Heart left ventricle (tissue), 13 donors: ENCODE measurements around the gene CATSPERD.

Experiments used
- POLR2A ChIP-seq, 2 donors: fragments of 450-650 bp; IDR thresholded peaks; one replicate each; pipeline ENCODE4 v1.6.1; 2017; ENCODE audit warnings: antibody characterized with exemption in 2 of 2, mild to moderate bottlenecking in 2 of 2, moderate library complexity in 2 of 2
- TF ChIP-seq, protein P1 (sequence below), 12 donors: fragments of 200-600 bp; sonication (generic) in 4 of 12; IDR thresholded peaks; one replicate each; pipeline versions ENCODE4 v1.5.0 to v1.8.0; 2018 to 2022; ENCODE audit warnings: antibody characterized with exemption in 12 of 12, mild to moderate bottlenecking in 5 of 12
- donor health status: ischemic (EF 13 %, LVEDD 7.1; RV severe dilation, severe dysfunction).
- donor health status: DM: no; HTN: yes; CAD: no.
- donor health status: DM: no; HTN: no; CAD: no.
- donor health status: ischemic (EF 25% LVEDD 6.9; RV normal size, moderate dysfunction).
- donor health status: ischemic (EF 25% LVEDD 5.7; RV mildly dilated, moderate dysfunction).
- donor health status: ischemic (EF 35%, LVEDD 5.7; RV mildly dilated, moderate dysfunction).
- donor health status: nonischemic (EF 11% LVEDD 7.7; RV severe dilation, severe dysfunction).
- donor health status: DM: yes; HTN: yes; CAD: no.
- donor health status: PGD.
- donor health status: ischemic (EF 29% LVEDD 5.4; RV normal size, mild dysfunction).
- donor health status: nonischemic (EF 23%, LVEDD 6.1; RV moderate dilation, normal function).

DNA sequence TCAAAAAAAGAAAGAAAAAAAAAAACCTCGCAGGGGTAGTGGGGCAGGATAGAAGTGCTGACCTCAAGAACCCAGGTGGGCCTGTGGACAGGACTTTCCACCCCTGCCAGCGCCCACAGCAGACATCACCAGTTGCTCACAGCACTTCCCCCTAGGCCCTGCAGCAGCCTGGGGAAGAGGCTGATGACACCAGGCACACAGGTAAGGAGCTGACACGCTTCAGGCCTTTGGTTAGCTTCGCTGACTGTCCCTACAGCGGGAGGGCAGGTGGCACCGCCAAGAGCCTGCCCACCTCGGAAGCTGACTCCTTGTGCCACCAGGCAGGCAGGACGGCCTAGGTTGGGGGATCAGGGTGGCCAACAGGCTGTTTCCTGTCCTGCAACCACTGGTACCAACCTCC, 9.4 kb upstream of the CATSPERD start:
- TF ChIP-seq, protein P1, sequence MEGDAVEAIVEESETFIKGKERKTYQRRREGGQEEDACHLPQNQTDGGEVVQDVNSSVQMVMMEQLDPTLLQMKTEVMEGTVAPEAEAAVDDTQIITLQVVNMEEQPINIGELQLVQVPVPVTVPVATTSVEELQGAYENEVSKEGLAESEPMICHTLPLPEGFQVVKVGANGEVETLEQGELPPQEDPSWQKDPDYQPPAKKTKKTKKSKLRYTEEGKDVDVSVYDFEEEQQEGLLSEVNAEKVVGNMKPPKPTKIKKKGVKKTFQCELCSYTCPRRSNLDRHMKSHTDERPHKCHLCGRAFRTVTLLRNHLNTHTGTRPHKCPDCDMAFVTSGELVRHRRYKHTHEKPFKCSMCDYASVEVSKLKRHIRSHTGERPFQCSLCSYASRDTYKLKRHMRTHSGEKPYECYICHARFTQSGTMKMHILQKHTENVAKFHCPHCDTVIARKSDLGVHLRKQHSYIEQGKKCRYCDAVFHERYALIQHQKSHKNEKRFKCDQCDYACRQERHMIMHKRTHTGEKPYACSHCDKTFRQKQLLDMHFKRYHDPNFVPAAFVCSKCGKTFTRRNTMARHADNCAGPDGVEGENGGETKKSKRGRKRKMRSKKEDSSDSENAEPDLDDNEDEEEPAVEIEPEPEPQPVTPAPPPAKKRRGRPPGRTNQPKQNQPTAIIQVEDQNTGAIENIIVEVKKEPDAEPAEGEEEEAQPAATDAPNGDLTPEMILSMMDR (IDR thresholded peaks at IDR 0.05): no peak
- no peak for TF ChIP-seq POLR2A (IDR thresholded peaks at IDR 0.05)
